Fibroblast of skin of left biceps (primary cell): ENCODE results near the gene MTF2.
"Not testable (repeated sequence)": the region's sequence is repeated elsewhere in the genome, so short reads cannot be mapped to it uniquely, and the experiment has no call there.

Experiments used
- DNase-seq, 2 experiments: peaks; one replicate each; pipeline ENCODE4 v3.0.0-alpha.2; 2013; ENCODE audit warnings: low read depth in 2 of 2

The MTF2 gene

DNA sequence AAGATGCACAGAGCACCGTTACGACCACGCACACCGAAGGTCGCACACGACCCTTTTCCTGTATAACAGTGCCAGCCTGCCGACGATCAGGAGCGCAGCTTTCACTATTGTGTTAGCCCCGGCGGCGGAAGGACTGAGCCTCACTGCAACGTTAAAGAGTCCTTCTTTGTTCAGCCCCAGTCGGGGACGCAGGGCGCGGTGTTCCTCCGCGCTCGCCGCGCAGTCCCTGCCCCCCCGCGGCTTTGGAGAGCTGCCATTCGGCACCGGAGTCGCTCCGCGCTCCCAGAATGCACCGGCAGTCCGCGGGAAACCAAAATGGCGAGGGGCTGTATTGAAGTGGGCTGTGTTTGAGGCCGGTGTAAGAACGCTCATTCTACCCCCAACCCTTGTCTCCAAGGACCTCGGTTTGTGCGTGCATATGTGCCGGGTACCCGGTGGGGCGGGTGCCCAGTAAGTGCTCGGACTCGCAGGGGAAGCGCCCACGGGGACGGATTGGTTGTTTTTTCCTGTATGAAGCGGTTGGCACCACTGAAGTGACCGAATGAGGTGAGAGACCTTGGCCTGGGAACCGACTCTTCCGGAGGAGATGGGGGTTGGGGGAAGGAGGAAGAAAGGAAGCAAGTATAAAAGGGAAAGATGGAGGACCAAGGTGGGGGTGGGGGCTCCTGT, at the start of gene MTF2:
MTF2 (plus strand) TSS at position 298 of the 669 bp plus-strand sequence; CDS start at position 542, 244 bp downstream.
- peak; percentile 96 to 97 for DNase-seq

GRCh38 chr1:93029317-93029716, 49.8 kb upstream of the MTF2 start:
- DNase-seq: no peak

GRCh38 chr1:93030191-93030590, 48.9 kb upstream of the MTF2 start:
- not testable (repeated sequence) for DNase-seq

DNA sequence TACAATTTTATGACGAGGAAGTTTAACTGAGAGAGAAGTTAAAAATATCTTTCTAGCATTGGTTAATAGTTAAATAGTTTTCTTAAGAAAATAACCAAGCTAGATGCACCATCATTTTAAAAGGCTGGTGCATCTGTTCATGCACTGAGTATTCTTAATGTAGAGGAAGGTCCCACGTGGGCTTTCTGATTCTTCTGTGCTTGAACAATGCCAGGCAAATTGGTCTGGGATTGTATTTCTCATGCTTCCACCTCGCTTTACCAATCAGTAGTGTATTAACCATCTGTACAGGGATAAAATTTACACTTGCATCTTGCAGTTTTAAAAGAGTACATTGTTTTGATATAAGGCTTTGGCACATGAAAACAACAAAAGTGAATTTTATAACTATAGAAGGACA, 47.4 kb upstream of the MTF2 start:
- no peak for DNase-seq

DNA sequence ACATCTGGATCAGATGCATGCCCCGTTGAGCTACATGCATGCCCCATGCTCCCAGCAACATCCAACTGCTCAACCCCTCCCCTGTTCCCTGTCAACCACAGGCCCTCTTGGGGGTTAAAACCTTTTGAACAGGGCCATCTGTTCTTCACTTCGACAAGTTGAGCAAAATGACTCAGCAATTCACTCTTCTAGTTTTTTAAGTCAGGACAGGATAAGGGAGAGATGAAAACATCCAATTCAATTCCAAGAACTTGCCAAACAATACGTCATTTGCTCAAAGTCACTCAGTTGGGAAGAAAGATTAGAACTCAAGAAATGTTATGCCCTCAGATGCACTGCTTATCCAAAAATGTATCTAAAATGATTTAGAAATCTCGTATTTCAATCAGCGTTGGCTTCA, 46.1 kb upstream of the MTF2 start:
- no peak for DNase-seq

GRCh38 chr1:93033785-93034184, 45.3 kb upstream of the MTF2 start:
- no peak for DNase-seq

GRCh38 chr1:93034397-93034796, 44.7 kb upstream of the MTF2 start:
- no peak for DNase-seq

DNA sequence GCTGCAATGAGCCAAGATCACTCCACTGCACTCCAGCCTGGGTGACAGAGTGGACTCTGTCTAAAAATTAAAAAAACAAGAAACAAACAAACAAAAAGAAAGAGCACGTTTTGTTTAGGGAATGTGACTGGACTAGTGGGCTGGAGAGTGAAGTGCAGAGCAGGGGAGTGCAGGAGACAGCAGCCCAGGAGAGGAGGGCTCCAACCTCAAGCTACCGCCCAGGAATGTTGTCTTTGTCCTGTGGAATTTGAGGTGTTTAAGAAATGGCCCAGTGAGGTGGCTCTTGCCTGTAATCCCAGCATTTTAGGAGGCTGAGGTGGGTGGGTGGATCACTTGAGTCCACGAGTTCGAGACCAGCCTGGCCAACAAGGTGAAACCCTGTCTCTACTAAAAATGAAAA, 42.4 kb upstream of the MTF2 start:
- no peak for DNase-seq

- DNase-seq: no peak
Observed at GRCh38 chr1:93042187-93043056, 36.7 kb upstream of the MTF2 start.

DNA sequence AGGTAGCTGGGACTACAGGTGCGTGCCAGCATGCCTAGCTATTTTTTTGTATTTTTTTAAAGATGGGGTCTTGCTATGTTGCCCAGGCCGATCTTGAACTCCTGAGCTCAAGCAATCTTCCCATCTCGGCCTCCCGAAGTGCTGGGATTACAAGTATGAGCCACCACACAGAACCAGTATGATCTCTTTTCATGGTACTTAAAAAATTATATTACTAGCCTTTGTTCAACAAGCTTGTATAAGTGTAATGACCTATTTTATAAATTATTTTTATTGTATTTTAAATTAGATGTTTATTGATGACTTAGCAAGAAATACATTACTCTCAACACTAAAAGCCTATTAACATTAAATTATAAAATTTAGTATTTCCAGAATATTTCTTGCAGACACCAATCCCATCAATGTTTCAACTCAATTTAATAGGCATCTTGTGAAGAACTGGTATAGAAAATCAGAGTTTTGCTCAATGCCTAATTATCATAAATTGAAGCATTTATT, 36.0 kb upstream of the MTF2 start:
- no peak for DNase-seq

GRCh38 chr1:93047618-93048017, 31.5 kb upstream of the MTF2 start:
- DNase-seq: no peak

- no peak for DNase-seq
Observed at GRCh38 chr1:93051961-93052360, 27.1 kb upstream of the MTF2 start.

- no peak for DNase-seq
Observed at GRCh38 chr1:93056214-93056613, 22.9 kb upstream of the MTF2 start.

GRCh38 chr1:93056649-93057048, 22.4 kb upstream of the MTF2 start:
- DNase-seq: no peak

- no peak for DNase-seq
Observed at GRCh38 chr1:93061895-93062792, 16.9 kb upstream of the MTF2 start.

DNA sequence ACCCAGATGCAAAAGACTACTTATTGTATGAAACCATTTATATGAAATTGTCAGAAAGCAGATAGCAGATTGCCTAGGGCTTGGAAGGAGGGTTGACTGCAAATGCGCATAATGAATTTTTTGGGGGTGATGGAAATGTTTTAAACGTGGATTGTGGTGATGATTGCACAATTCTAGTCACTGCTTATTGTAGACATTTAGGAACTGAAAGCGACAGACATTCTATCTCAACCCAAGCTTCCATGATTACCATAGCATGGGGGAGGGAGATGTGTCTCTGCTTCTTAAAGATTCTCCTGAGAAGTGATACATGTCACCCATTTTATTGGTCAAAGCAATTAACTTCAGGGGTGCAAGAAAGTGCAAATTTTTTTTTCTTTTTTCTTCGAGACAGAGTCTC, 2.8 kb upstream of the MTF2 start:
- DNase-seq: no peak

DNA sequence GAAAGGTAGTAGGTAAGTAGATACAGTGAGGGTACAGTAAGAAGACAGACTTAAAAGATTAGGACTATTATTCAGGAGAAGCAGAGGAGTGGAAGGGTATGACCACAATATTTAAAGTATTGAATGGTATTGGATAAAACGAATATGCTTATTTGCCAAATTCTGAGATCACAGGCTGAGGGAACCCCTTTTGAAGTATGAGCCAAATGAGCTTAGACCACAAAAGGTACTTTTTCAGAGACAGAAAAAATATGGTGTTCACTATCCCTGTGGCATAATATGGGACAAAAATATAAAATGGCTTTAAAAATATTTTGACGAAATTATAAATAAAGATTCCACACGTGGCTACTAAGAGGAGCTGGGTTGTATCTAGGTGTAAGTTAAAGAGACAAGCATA, 880 bp upstream of the MTF2 start:
- no peak for DNase-seq

- no peak for DNase-seq
Observed at GRCh38 chr1:93078638-93078985, 471 bp upstream of the MTF2 start.

DNA sequence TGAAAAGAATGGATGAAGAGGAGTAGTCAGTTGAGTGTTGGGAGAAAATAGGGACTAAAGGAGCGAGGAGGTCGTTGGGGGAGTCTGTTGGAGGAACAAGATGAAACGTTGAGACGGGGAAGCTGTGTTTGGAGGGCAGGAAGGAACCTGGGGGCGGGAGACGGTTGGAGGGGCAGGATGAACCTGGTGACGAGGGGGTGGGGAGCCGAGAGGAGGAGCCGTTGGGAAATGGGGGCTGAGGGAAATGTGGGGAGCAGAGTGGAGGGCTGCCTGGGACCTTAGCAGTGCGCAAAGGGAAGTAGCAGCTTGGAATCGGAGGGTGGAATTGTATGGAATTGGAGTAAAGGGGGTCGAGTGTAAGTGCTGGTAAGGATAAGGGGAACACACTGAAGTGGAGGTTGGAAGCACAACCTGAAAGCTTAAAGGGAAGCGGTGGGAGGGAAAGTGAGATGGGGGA, 630 bp downstream of the MTF2 start:
- no peak for DNase-seq

DNA sequence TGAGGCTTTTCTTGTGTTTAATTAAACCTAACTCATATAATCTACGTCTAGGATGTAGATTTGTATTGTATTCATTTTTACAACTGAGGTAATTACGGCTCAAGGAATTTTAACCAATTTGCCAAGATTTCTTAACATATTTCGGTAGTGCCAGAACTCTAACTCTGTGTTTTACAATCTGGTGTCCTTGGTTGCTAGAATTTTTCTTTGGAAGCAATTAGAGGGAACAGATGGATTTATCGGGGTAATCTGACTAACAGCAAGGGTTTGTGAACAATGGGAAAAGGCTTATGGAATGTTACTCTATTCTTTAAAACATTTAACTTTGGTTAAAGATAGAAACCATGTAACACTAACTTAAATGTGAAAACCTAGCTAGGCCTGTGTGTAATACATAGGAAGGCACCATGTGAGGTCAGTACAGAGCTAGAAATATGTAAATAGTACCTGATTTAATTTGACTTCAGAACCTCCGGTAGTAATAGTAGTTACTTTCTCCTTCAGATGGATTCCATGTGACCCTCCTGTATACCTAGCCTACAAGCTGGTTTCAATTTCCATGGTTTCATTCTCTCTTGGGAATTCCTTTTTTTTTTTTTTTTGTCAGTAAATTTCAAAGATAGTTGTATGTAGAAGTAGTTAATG, 1.2 kb downstream of the MTF2 start:
- peak; percentile 45 to 50 for DNase-seq

DNA sequence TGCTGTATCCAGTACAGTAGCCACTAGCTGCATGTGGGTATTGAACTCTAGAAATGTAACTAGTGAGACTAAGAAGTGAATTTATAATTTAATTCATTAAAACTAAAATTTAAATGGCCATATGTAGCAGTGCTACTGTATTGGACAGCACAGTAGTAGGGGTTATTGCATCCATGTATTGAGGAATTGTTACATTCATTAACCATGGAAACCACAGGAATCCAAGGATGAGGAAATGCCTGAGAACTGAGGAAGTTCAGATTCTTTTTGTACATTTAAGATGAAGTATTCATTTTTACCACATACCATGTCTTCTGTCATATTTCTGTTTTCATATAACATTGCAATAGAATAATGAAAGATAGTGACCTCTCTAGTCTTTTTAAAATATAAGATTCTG, 2.6 kb downstream of the MTF2 start:
- peak; percentile 76 to 78 for DNase-seq
